Measurements from ENCODE around the gene ARL14.

DNA sequence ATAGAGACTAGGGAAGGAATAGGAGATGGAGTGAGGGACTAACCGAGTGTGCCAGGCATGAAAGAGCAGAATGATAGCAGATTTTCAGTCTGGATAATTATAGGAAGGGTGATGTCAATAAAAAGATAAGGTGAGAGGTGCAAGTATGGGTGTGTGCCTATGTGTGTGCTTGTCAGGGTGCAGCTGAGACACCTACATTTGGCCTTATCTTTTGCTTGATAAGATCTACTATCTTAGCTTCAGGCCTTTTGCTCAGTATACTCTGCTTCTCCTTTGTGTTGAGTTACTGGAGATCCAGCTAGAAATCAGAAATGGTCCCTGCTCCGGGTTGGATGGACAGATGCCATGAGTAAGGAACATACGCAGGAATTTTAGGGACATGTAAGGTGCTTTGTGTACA is 17.4 kb downstream of the ARL14 start:
- no peak for TF ChIP-seq POLR2AphosphoS5 (IDR thresholded peaks at IDR 0.05)
- TF ChIP-seq, protein P1, sequence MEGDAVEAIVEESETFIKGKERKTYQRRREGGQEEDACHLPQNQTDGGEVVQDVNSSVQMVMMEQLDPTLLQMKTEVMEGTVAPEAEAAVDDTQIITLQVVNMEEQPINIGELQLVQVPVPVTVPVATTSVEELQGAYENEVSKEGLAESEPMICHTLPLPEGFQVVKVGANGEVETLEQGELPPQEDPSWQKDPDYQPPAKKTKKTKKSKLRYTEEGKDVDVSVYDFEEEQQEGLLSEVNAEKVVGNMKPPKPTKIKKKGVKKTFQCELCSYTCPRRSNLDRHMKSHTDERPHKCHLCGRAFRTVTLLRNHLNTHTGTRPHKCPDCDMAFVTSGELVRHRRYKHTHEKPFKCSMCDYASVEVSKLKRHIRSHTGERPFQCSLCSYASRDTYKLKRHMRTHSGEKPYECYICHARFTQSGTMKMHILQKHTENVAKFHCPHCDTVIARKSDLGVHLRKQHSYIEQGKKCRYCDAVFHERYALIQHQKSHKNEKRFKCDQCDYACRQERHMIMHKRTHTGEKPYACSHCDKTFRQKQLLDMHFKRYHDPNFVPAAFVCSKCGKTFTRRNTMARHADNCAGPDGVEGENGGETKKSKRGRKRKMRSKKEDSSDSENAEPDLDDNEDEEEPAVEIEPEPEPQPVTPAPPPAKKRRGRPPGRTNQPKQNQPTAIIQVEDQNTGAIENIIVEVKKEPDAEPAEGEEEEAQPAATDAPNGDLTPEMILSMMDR (IDR thresholded peaks at IDR 0.05): no peak
